Activated B cell treated with CpG ODN at 0.5 μM for 24 hours (primary cell): ENCODE measurements around the gene KCND3. TPM values are rescaled to one million over a fixed set of nuclear protein-coding genes. Genes with fewer than 3 reads are reported as not detected.

Source experiments
- ATAC-seq: fragments of 200-7000 bp; cut with Tn5 transposase; one replicate; pipeline ENCODE4 v1.10.0; 2021; ENCODE audit warnings: low read depth, mild to moderate bottlenecking, moderate library complexity
- CTCF ChIA-PET: fragments of 350-600 bp; sonication (Branson Sonifier 250); formaldehyde crosslinking; loops from one replicate; lab custom pipeline; 2021; ENCODE audit warnings: antibody characterized with exemption; lab: Charles Lee
- POLR2A ChIA-PET: fragments of 350-600 bp; sonication (Branson Sonifier 250); formaldehyde crosslinking; loops from one replicate; lab custom pipeline; 2021; ENCODE audit warnings: antibody characterized with exemption; lab: Charles Lee
- DNase-seq: peaks from one replicate; pipeline ENCODE4 v3.0.0; 2022
- H3K27ac Mint-ChIP-seq: one replicate; pipeline ENCODE4 v1.8.0; 2020; ENCODE audit warnings: mixed read lengths
- H3K27me3 Mint-ChIP-seq: one replicate; pipeline ENCODE4 v1.8.0; 2021; ENCODE audit warnings: mixed read lengths
- H3K36me3 Mint-ChIP-seq: one replicate; pipeline ENCODE4 v1.8.0; 2021; ENCODE audit warnings: low read depth, mixed read lengths
- H3K4me1 Mint-ChIP-seq: one replicate; pipeline ENCODE4 v1.8.0; 2021; ENCODE audit warnings: mixed read lengths
- H3K4me3 Mint-ChIP-seq: one replicate; pipeline ENCODE4 v1.8.0; 2020; ENCODE audit warnings: mild to moderate bottlenecking, mixed read lengths
- H3K9me3 Mint-ChIP-seq: one replicate; pipeline ENCODE4 v1.8.0; 2020; ENCODE audit warnings: mixed read lengths
- intact Hi-C: fragments of 100-400 bp; cut with micrococcal nuclease; formaldehyde crosslinking; loops from one replicate; pipeline ENCODE4 v1.15.1; 2024
- total RNA-seq: library from RNA; stranded (reverse); gene quantifications from 2 replicates; pipeline ENCODE4 v1.2.3, GENCODE V29; 2022
- TF ChIP-seq, protein P1 (sequence below): fragments of 200-600 bp; IDR thresholded peaks from one replicate; pipeline ENCODE4 v1.8.0; 2022; ENCODE audit warnings: antibody characterized with exemption, mild to moderate bottlenecking

KCND3 gene
- total RNA-seq, 1 donor from 2014 or later = 0.04 TPM

GRCh38 chr1:111968511-111968910 lies 21.0 kb downstream of the KCND3 start:
- peaks cover 58% of the 10 kb centered on the region for H3K27me3 Mint-ChIP-seq
- CTCF ChIA-PET = no interaction called here

DNA sequence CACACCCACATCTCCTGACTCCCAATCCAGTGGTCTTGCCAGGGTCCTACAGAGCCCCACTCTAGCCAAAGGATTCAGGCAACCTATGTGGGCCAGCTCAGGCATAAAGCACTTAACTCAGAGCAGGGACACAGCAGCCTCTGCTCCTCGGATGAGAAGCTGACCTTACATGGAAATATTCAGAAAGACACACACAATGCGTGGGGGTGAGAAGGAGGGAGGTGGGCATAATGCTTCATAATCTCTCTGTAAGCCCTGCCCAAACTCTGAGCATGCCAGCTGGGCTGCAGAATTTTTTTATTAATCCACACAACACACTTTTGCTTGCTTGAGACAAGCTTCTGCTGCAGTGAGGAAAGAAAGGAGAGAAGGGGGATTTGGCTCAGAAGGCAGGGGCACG lies 21.6 kb downstream of the KCND3 start:
- ATAC-seq (no peak), DNase-seq (no peak)
- intact Hi-C loops = no loop called here
- H3K36me3 Mint-ChIP-seq = no peaks in the 10 kb centered on the region
- TF ChIP-seq, protein P1, sequence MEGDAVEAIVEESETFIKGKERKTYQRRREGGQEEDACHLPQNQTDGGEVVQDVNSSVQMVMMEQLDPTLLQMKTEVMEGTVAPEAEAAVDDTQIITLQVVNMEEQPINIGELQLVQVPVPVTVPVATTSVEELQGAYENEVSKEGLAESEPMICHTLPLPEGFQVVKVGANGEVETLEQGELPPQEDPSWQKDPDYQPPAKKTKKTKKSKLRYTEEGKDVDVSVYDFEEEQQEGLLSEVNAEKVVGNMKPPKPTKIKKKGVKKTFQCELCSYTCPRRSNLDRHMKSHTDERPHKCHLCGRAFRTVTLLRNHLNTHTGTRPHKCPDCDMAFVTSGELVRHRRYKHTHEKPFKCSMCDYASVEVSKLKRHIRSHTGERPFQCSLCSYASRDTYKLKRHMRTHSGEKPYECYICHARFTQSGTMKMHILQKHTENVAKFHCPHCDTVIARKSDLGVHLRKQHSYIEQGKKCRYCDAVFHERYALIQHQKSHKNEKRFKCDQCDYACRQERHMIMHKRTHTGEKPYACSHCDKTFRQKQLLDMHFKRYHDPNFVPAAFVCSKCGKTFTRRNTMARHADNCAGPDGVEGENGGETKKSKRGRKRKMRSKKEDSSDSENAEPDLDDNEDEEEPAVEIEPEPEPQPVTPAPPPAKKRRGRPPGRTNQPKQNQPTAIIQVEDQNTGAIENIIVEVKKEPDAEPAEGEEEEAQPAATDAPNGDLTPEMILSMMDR = no peak
- ChIA-PET POLR2A (no interaction called here), CTCF (no interaction called here)
- no peak overlapping the region for H3K27ac Mint-ChIP-seq
- H3K9me3 Mint-ChIP-seq = no peaks in the 10 kb centered on the region
- no peak overlapping the region for H3K4me3 Mint-ChIP-seq
- no peaks in the 10 kb centered on the region for H3K4me1 Mint-ChIP-seq
- peaks cover 58% of the 10 kb centered on the region for H3K27me3 Mint-ChIP-seq

More at GRCh38 chr1:111968511-111968910, 21.0 kb downstream of the KCND3 start:
- no peaks in the 10 kb centered on the region for H3K36me3 Mint-ChIP-seq
- no peak overlapping the region for H3K27ac Mint-ChIP-seq
- TF ChIP-seq, protein P1 = no peak
- ATAC-seq (no peak), DNase-seq (no peak)
- H3K4me3 Mint-ChIP-seq = no peak overlapping the region
- no peaks in the 10 kb centered on the region for H3K9me3 Mint-ChIP-seq
- POLR2A ChIA-PET = no interaction called here
- intact Hi-C loops = no loop called here
- no peaks in the 10 kb centered on the region for H3K4me1 Mint-ChIP-seq

DNA sequence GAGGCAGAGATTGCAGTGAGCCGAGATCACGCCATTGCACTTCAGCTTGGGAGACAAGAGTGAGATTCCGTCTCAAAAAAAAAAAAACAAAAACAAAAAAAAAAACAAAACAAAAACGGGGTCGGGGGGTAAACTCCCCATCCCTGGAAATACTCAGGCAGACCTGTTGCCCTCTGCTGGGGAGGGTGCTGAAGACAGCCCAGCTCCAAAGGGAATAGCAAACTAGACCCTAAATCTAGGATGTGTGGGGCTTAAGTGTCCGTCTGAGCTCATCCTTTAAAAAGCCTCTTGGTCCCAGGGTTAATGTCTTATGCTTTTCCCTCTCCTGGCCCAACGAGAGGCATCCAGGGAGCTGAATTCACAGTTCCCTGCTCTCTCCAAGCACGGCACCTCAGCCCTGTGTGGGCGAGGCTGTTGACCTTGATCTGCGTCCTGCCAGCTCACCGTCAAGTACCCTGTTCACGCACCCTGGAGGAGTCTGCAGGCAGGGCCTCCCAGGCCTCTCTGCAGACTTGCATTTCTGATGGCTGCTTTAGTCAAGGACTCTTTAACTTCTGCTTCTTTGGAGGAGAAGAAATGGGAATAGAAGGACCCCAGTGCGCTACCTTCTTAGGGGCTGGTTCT lies 22.3 kb downstream of the KCND3 start:
- H3K4me1 Mint-ChIP-seq = no peaks in the 10 kb centered on the region
- ChIA-PET POLR2A (no interaction called here), CTCF (no interaction called here)
- intact Hi-C loops = no loop called here
- no peak overlapping the region for H3K27ac Mint-ChIP-seq
- H3K27me3 Mint-ChIP-seq = peaks cover 54% of the 10 kb centered on the region
- no peak for DNase-seq
- no peak for ATAC-seq
- no peak overlapping the region for H3K4me3 Mint-ChIP-seq
- TF ChIP-seq, protein P1 = no peak
- no peaks in the 10 kb centered on the region for H3K9me3 Mint-ChIP-seq
- no peaks in the 10 kb centered on the region for H3K36me3 Mint-ChIP-seq

- H3K9me3 Mint-ChIP-seq = no peaks in the 10 kb centered on the region
- H3K4me1 Mint-ChIP-seq = no peaks in the 10 kb centered on the region
- intact Hi-C loops = no loop called here
- H3K4me3 Mint-ChIP-seq = no peak overlapping the region
- peaks cover 52% of the 10 kb centered on the region for H3K27me3 Mint-ChIP-seq
- H3K27ac Mint-ChIP-seq = no peak overlapping the region
- CTCF ChIA-PET = no interaction called here
- TF ChIP-seq, protein P1 = no peak
- ATAC-seq = no peak
- no peaks in the 10 kb centered on the region for H3K36me3 Mint-ChIP-seq
- DNase-seq = no peak
- POLR2A ChIA-PET = no interaction called here
Observed at GRCh38 chr1:111965781-111966443, 23.6 kb downstream of the KCND3 start.

DNA sequence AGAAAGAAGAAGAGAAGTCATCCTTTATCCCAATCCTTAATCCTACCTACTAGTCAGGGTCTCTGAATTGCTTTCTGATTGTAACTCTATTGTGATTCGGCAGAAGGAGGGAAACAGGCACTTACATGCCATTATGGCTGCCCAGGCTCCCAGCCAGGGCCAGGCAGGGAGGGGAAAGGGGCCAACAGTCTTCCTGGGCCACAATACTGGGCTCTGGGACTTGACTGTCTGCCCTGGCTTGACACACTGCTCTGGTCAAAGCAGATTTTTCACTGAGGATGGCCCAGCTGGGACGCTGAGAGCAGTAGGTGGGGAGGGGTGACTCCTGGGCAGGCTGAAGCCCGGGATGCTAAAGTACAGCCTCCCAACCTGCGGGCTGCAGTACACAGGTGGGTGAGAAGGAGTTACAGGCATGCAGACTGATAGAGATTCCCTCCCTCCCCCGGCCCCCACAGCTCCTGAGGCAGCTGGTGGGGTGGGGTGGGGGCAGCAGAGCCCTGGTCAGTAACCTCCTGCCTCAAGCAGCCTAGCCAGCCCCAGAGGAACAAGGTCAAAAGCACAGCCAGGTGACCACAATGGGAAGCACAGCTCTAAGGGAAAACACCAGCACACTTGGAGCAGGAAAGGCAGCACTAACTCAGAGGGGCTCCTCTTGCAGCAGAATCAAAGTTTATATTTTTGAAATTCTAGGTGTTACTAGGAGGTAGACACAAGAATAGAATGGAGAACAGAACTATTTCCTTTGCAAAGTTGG lies 25.3 kb downstream of the KCND3 start:
- H3K27me3 Mint-ChIP-seq = peaks cover 57% of the 10 kb centered on the region
- TF ChIP-seq, protein P1 = no peak
- DNase-seq = no peak
- intact Hi-C loops = no loop called here
- no peak overlapping the region for H3K27ac Mint-ChIP-seq
- no peaks in the 10 kb centered on the region for H3K9me3 Mint-ChIP-seq
- no peaks in the 10 kb centered on the region for H3K4me1 Mint-ChIP-seq
- H3K36me3 Mint-ChIP-seq = no peaks in the 10 kb centered on the region
- CTCF ChIA-PET = no interaction called here
- H3K4me3 Mint-ChIP-seq = no peak overlapping the region
- POLR2A ChIA-PET = no interaction called here
- no peak for ATAC-seq
